HepG2 (cell line): Measurements from ENCODE around the gene P2RX5. TPM values are rescaled to one million over a fixed set of nuclear protein-coding genes. Genes with fewer than 3 reads are reported as not detected.

Source experiments
- CC2D1A ChIP-seq: sonication (generic); formaldehyde crosslinking; IDR thresholded peaks from 2 replicates; pipeline ENCODE4 v1.8.1; 2023; ENCODE audit warnings: mild to moderate bottlenecking, missing genetic modification reagents
- DPF2 ChIP-seq: sonication (generic); formaldehyde crosslinking; IDR thresholded peaks from 2 replicates; pipeline ENCODE4 v1.4.0; 2020; ENCODE audit warnings: mild to moderate bottlenecking, low read depth, missing genetic modification reagents, borderline replicate concordance
- KDM6A ChIP-seq: IDR thresholded peaks from 2 replicates; pipeline ENCODE4 v1.6.1; 2016; ENCODE audit warnings: low read depth
- NCOA5 ChIP-seq: sonication (generic); formaldehyde crosslinking; IDR thresholded peaks from 2 replicates; pipeline ENCODE4 v1.4.0; 2020; ENCODE audit warnings: missing genetic modification reagents
- PAX8 ChIP-seq: sonication (generic); formaldehyde crosslinking; IDR thresholded peaks from 2 replicates; pipeline ENCODE4 v1.8.0; 2022; ENCODE audit warnings: mild to moderate bottlenecking, missing genetic modification reagents, borderline replicate concordance
- RAD21 ChIP-seq: fragments of 450-650 bp; formaldehyde crosslinking; IDR thresholded peaks from 2 replicates; pipeline ENCODE4 v1.5.0; 2020; ENCODE audit warnings: mild to moderate bottlenecking
- RBAK ChIP-seq: sonication (generic); formaldehyde crosslinking; IDR thresholded peaks from 2 replicates; pipeline ENCODE4 v1.5.1; 2020; ENCODE audit warnings: mild to moderate bottlenecking, missing genetic modification reagents
- RORA ChIP-seq: sonication (generic); formaldehyde crosslinking; IDR thresholded peaks from 2 replicates; pipeline ENCODE4 v1.5.0; 2020; ENCODE audit warnings: mild to moderate bottlenecking, missing genetic modification reagents, moderate library complexity
- SALL2 ChIP-seq: sonication (generic); formaldehyde crosslinking; IDR thresholded peaks from 2 replicates; pipeline ENCODE4 v1.8.1; 2023; ENCODE audit warnings: mild to moderate bottlenecking, missing genetic modification reagents, inconsistent platforms
- SP140L ChIP-seq: sonication (generic); formaldehyde crosslinking; IDR thresholded peaks from 2 replicates; pipeline ENCODE4 v1.4.0; 2020; ENCODE audit warnings: missing genetic modification reagents, borderline replicate concordance
- TRIM22 ChIP-seq: fragments of 450-650 bp; IDR thresholded peaks from 2 replicates; pipeline ENCODE4 v1.6.1; 2017
- USF2 ChIP-seq, 2 experiments: sonication (generic) in 1 of 2; formaldehyde crosslinking in 1 of 2; IDR thresholded peaks; 2 replicates each; pipeline versions ENCODE4 v1.5.1 to v1.6.1; 2011 to 2020; ENCODE audit warnings: borderline replicate concordance in 1 of 2, low read depth in 1 of 2, low read length in 1 of 2, mild to moderate bottlenecking in 1 of 2, missing genetic modification reagents in 1 of 2, moderate library complexity in 1 of 2
- XRCC5 ChIP-seq: fragments of 200-400 bp; formaldehyde crosslinking; optimal IDR thresholded peaks from 2 replicates; pipeline ENCODE3; 2017; ENCODE audit warnings: mild to moderate bottlenecking, low read length
- YEATS2 ChIP-seq: sonication (generic); formaldehyde crosslinking; IDR thresholded peaks from 2 replicates; pipeline ENCODE4 v1.4.0; 2020; ENCODE audit warnings: missing genetic modification reagents, borderline replicate concordance
- ZBTB25 ChIP-seq: IDR thresholded peaks from 2 replicates; pipeline ENCODE4 v1.6.1; 2018; ENCODE audit warnings: missing genetic modification reagents
- ZHX1 ChIP-seq: sonication (generic); formaldehyde crosslinking; IDR thresholded peaks from 2 replicates; pipeline ENCODE4 v1.8.1; 2022; ENCODE audit warnings: low read depth, mild to moderate bottlenecking, missing genetic modification reagents
- ZNF431 ChIP-seq: sonication (generic); formaldehyde crosslinking; IDR thresholded peaks from 2 replicates; pipeline ENCODE4 v1.9.0; 2022; ENCODE audit warnings: missing genetic modification reagents, low read depth, mild to moderate bottlenecking, borderline replicate concordance
- ZNF616 ChIP-seq: sonication (generic); formaldehyde crosslinking; IDR thresholded peaks from 2 replicates; pipeline ENCODE4 v1.5.0; 2020; ENCODE audit warnings: low read depth, mild to moderate bottlenecking, missing genetic modification reagents
- ZNF816 ChIP-seq: sonication (generic); formaldehyde crosslinking; IDR thresholded peaks from 2 replicates; pipeline ENCODE4 v1.8.0; 2022; ENCODE audit warnings: missing genetic modification reagents, mild to moderate bottlenecking, borderline replicate concordance
- ZSCAN12 ChIP-seq: sonication (generic); formaldehyde crosslinking; IDR thresholded peaks from 2 replicates; pipeline ENCODE4 v1.9.0; 2021; ENCODE audit warnings: mild to moderate bottlenecking, missing genetic modification reagents
- polyA plus RNA-seq, 8 experiments: library from polyadenylated mRNA; depleted of rRNA in 3 of 8; stranded (reverse) in 7 of 8; unstranded in 1 of 8; fragments of >200 nt; fragmentation: Illumina TruSeq in 4 of 8; extraction: Trizol in 4 of 8; gene quantifications; 2 replicates each; pipeline versions ENCODE4 v1.2.1 to v1.2.3, GENCODE V29; 2011 to 2016; ENCODE audit warnings: low read depth in 4 of 8, missing spikeins in 1 of 8, mixed read lengths in 1 of 8; ENCODE audit not compliant: insufficient read depth in 1 of 8
- total RNA-seq, 5 experiments: library from RNA; depleted of rRNA; stranded (reverse); fragments of >200 nt; fragmentation: Illumina TruSeq; extraction: Trizol; gene quantifications; 2 replicates each; pipeline ENCODE4 v1.2.3, GENCODE V29; 2016; ENCODE audit warnings: low read depth in 1 of 5

Gene P2RX5
- total and polyA plus RNA-seq, 2 of the 13 experiments (the other 11 are each of a cell fraction or from before 2014, with no cell fraction given): 0.95 to 1.7 TPM

- TF ChIP-seq USF2 (IDR thresholded peaks at IDR 0.05; ENCODE audit: low read depth, low read length): no peak
- TF ChIP-seq USF2 (CRISPR knock-in tag; IDR thresholded peaks at IDR 0.05; ENCODE audit: borderline replicate concordance): peak; percentile 83; the same call in 1 of the 2 replicates
- no peak for TF ChIP-seq YEATS2
- TF ChIP-seq SP140L (CRISPR knock-in tag): no peak
- TF ChIP-seq ZSCAN12: peak; percentile 68; the same call in 1 of the 2 replicates
- TF ChIP-seq KDM6A (CRISPR knock-in tag): no peak
- no peak for TF ChIP-seq RBAK (CRISPR knock-in tag)
- no peak for TF ChIP-seq CC2D1A (CRISPR knock-in tag)
- TF ChIP-seq ZBTB25 (CRISPR knock-in tag): no peak
- TF ChIP-seq RORA: no peak
- no peak for TF ChIP-seq SALL2 (CRISPR knock-in tag)
- no peak for TF ChIP-seq ZHX1
- TF ChIP-seq NCOA5 (CRISPR knock-in tag): no peak
- TF ChIP-seq ZNF616 (CRISPR knock-in tag): no peak
- no peak for TF ChIP-seq RAD21 (CRISPR knock-in tag)
- no peak for TF ChIP-seq TRIM22
- TF ChIP-seq ZNF431 (CRISPR knock-in tag): 0 out of 2 replicates have a peak, but pooled peaks have one; percentile 26
- TF ChIP-seq ZNF816: no peak
- TF ChIP-seq DPF2 (CRISPR knock-in tag): no peak
- TF ChIP-seq PAX8 (CRISPR knock-in tag): no peak
- TF ChIP-seq XRCC5: no peak
Measured at GRCh38 chr17:3636908-3637373, 59.0 kb downstream of the P2RX5 start (continued).
